OCI-M2 (cell line): ENCODE results near the gene EMX1.

Experiments
- DNase-seq: peaks from one replicate; lab custom pipeline; 2025; ENCODE audit not compliant: unreplicated experiment; lab: John Stamatoyannopoulos, UW

EMX1 gene

GRCh38 chr2:72924353-72925240 is 7.3 kb downstream of the EMX1 start:
- DNase-seq, result no peak

GRCh38 chr2:72925328-72925943 is 8.1 kb downstream of the EMX1 start:
- DNase-seq, result no peak

- DNase-seq, result no peak
Observed at GRCh38 chr2:72926368-72926767, 9.0 kb downstream of the EMX1 start.

GRCh38 chr2:72926811-72927465 is 9.6 kb downstream of the EMX1 start:
- no peak for DNase-seq

GRCh38 chr2:72927619-72928550 is 10.6 kb downstream of the EMX1 start:
- DNase-seq, result no peak

- DNase-seq, result no peak
Observed at GRCh38 chr2:72929010-72929409, 11.7 kb downstream of the EMX1 start.

- no peak for DNase-seq
Observed at GRCh38 chr2:72931280-72931910, 14.1 kb downstream of the EMX1 start.

- no peak for DNase-seq
Observed at GRCh38 chr2:72932045-72932740, 14.9 kb downstream of the EMX1 start.

- no peak for DNase-seq
Observed at GRCh38 chr2:72932805-72933204, 15.5 kb downstream of the EMX1 start.

- DNase-seq, result no peak
Observed at GRCh38 chr2:72933207-72933606, 15.9 kb downstream of the EMX1 start.

GRCh38 chr2:72933646-72934151 is 16.4 kb downstream of the EMX1 start:
- DNase-seq, result no peak

- no peak for DNase-seq
Observed at GRCh38 chr2:72934683-72935610, 17.6 kb downstream of the EMX1 start.

- no peak for DNase-seq
Observed at GRCh38 chr2:72935611-72935957, 18.3 kb downstream of the EMX1 start.

GRCh38 chr2:72936660-72937355 is 19.5 kb downstream of the EMX1 start:
- no peak for DNase-seq

- DNase-seq, result no peak
Observed at GRCh38 chr2:72937356-72937669, 20.0 kb downstream of the EMX1 start.

- DNase-seq, result no peak
Observed at GRCh38 chr2:72938455-72938854, 21.1 kb downstream of the EMX1 start.

GRCh38 chr2:72940361-72940760 is 23.0 kb downstream of the EMX1 start:
- DNase-seq, result no peak

- no peak for DNase-seq
Observed at GRCh38 chr2:72940786-72941185, 23.5 kb downstream of the EMX1 start.
